GM23338 (cell line): ENCODE data around the gene CNGB1. TPM values are rescaled to one million over a fixed set of nuclear protein-coding genes. Genes with fewer than 3 reads are reported as not detected.

ENCODE experiments used
- ATAC-seq: fragments of 200-7000 bp; cut with Tn5 transposase; 3 replicates; pipeline ENCODE4 v1.9.1; 2020
- DNase-seq: peaks from one replicate; pipeline ENCODE4 v3.0.0-alpha.2; 2015; ENCODE audit warnings: low spot score
- H2AFZ ChIP-seq: fragments of 200-600 bp; sonication (generic); 2 replicates; pipeline ENCODE4 v1.8.0; 2016; ENCODE audit warnings: antibody characterized with exemption, mild to moderate bottlenecking, moderate library complexity
- H3F3A ChIP-seq: fragments of 200-600 bp; sonication (generic); replicated peaks from 2 replicates; pipeline ENCODE4 v1.8.0; 2017; ENCODE audit warnings: antibody characterized with exemption, mixed run types, low read depth
- H3K27ac ChIP-seq: fragments of 200-600 bp; sonication (generic); 2 replicates; pipeline ENCODE4 v1.6.1; 2016; ENCODE audit warnings: low read depth
- H3K27me3 ChIP-seq: fragments of 200-600 bp; sonication (generic); 2 replicates; pipeline ENCODE4 v1.8.0; 2016; ENCODE audit warnings: mild to moderate bottlenecking, mixed run types, moderate library complexity; ENCODE audit not compliant: insufficient read depth
- H3K36me3 ChIP-seq: fragments of 200-600 bp; sonication (generic); 2 replicates; pipeline ENCODE4 v1.8.0; 2016; ENCODE audit warnings: mild to moderate bottlenecking; ENCODE audit not compliant: insufficient read depth
- H3K4me1 ChIP-seq: fragments of 200-600 bp; sonication (generic); 2 replicates; pipeline ENCODE4 v1.8.0; 2016; ENCODE audit warnings: mild to moderate bottlenecking, moderate library complexity; ENCODE audit not compliant: insufficient read depth
- H3K4me2 ChIP-seq: fragments of 200-600 bp; sonication (generic); 2 replicates; pipeline ENCODE4 v1.7.1; 2017; ENCODE audit warnings: mixed run types
- H3K4me3 ChIP-seq: fragments of 200-600 bp; sonication (generic); 2 replicates; pipeline ENCODE4 v1.6.1; 2016; ENCODE audit warnings: mixed run types
- H3K79me2 ChIP-seq: fragments of 200-600 bp; sonication (generic); replicated peaks from 2 replicates; pipeline ENCODE4 v1.8.0; 2017; ENCODE audit warnings: mild to moderate bottlenecking; ENCODE audit not compliant: insufficient read depth
- H3K9me2 ChIP-seq: fragments of 200-600 bp; sonication (generic); 2 replicates; pipeline ENCODE4 v1.8.0; 2017; ENCODE audit not compliant: insufficient read depth
- H4K20me1 ChIP-seq: fragments of 200-600 bp; sonication (generic); replicated peaks from 2 replicates; pipeline ENCODE4 v1.8.0; 2017; ENCODE audit warnings: mild to moderate bottlenecking; ENCODE audit not compliant: insufficient read depth
- H3K27ac Mint-ChIP-seq: 2 replicates; pipeline ENCODE4 v1.8.0; 2020; ENCODE audit warnings: inconsistent platforms, mild to moderate bottlenecking, moderate library complexity, mixed read lengths
- H3K27me3 Mint-ChIP-seq: 3 replicates; pipeline ENCODE4 v1.8.0; 2022; ENCODE audit warnings: low read depth, mild to moderate bottlenecking, moderate library complexity, mixed read lengths, inconsistent platforms; ENCODE audit not compliant: insufficient read depth, poor library complexity
- H3K36me3 Mint-ChIP-seq: 3 replicates; pipeline ENCODE4 v1.8.0; 2021; ENCODE audit warnings: low read depth, mild to moderate bottlenecking, inconsistent platforms, moderate library complexity, mixed read lengths
- H3K4me1 Mint-ChIP-seq: 3 replicates; pipeline ENCODE4 v1.8.0; 2020; ENCODE audit warnings: mild to moderate bottlenecking, inconsistent platforms, mixed read lengths
- H3K4me3 Mint-ChIP-seq: 3 replicates; pipeline ENCODE4 v1.8.0; 2021; ENCODE audit warnings: moderate library complexity, mild to moderate bottlenecking, inconsistent platforms, mixed read lengths
- H3K9me3 Mint-ChIP-seq: 3 replicates; pipeline ENCODE4 v1.8.0; 2020; ENCODE audit warnings: moderate library complexity, mild to moderate bottlenecking, inconsistent platforms, mixed read lengths
- CREB1 ChIP-seq: fragments of 250-450 bp; sonication (Bioruptor Pico); IDR thresholded peaks from 2 replicates; pipeline ENCODE4 v1.5.0; 2020; ENCODE audit warnings: low read depth, mild to moderate bottlenecking, moderate library complexity
- CTCF ChIP-seq, 2 experiments: fragments of 200-600 bp in 1 of 2; sonication (generic) in 1 of 2; conservative IDR thresholded peaks; 2 replicates each; pipeline versions ENCODE4 v1.5.1 to v1.6.1; 2016 to 2017; ENCODE audit warnings: antibody characterized with exemption in 2 of 2, low read depth in 2 of 2, mild to moderate bottlenecking in 2 of 2, moderate library complexity in 1 of 2
- ETS1 ChIP-seq: IDR thresholded peaks from 2 replicates; pipeline ENCODE4 v1.6.1; 2016; ENCODE audit warnings: antibody characterized with exemption
- EZH2 ChIP-seq: fragments of 200-600 bp; sonication (generic); IDR thresholded peaks from one replicate; pipeline ENCODE4 v1.8.0; 2017; ENCODE audit warnings: antibody characterized with exemption, mild to moderate bottlenecking, low read depth; ENCODE audit not compliant: unreplicated experiment
- EZH2phosphoT487 ChIP-seq: fragments of 200-600 bp; sonication (generic); IDR thresholded peaks from one replicate; pipeline ENCODE4 v1.8.1; 2018; ENCODE audit warnings: antibody characterized with exemption; ENCODE audit not compliant: unreplicated experiment
- NANOG ChIP-seq: IDR thresholded peaks from 2 replicates; pipeline ENCODE4 v1.6.1; 2016; ENCODE audit warnings: antibody characterized with exemption, borderline replicate concordance
- POLR2AphosphoS5 ChIP-seq: IDR thresholded peaks from 2 replicates; pipeline ENCODE4 v1.6.1; 2016; ENCODE audit warnings: antibody characterized with exemption, low read depth
- REST ChIP-seq: IDR thresholded peaks from one replicate; pipeline ENCODE4 v1.6.1; 2018; ENCODE audit warnings: antibody characterized with exemption; ENCODE audit not compliant: unreplicated experiment
- STAT1 ChIP-seq: IDR thresholded peaks from one replicate; pipeline ENCODE4 v1.6.1; 2016; ENCODE audit warnings: antibody characterized with exemption; ENCODE audit not compliant: unreplicated experiment
- ZNF114 ChIP-seq: fragments of 250-450 bp; sonication (Bioruptor Pico); IDR thresholded peaks from 2 replicates; pipeline ENCODE4 v1.5.0; 2020; ENCODE audit warnings: mild to moderate bottlenecking, moderate library complexity
- ZNF331 ChIP-seq: fragments of 250-450 bp; sonication (Bioruptor Pico); IDR thresholded peaks from 2 replicates; pipeline ENCODE4 v1.5.0; 2020; ENCODE audit warnings: low read depth, mild to moderate bottlenecking, moderate library complexity
- ZNF462 ChIP-seq: fragments of 250-450 bp; sonication (Bioruptor Pico); IDR thresholded peaks from 2 replicates; pipeline ENCODE4 v1.5.0; 2020; ENCODE audit warnings: mild to moderate bottlenecking, moderate library complexity
- polyA plus RNA-seq: library from polyadenylated mRNA; unstranded; fragments of >200 nt; fragmentation: Nextera tagmentation; extraction: Ambion mirVana; gene quantifications from 2 replicates; pipeline ENCODE4 v1.2.1, GENCODE V29; 2016
- total RNA-seq: library from RNA; depleted of rRNA; stranded (reverse); fragments of >200 nt; shearing (Covaris generic); gene quantifications from 2 replicates; pipeline ENCODE4 v1.2.3, GENCODE V29; 2014

CNGB1 gene
- total and polyA plus RNA-seq, 2 experiments from 2014 or later, result not detected

- no peak for DNase-seq
- H3K36me3 Mint-ChIP-seq, result peaks cover 6% of the 10 kb centered on the region; the same call in 2 of the 3 replicates
Observed at GRCh38 chr16:57996406-57997175, 25.7 kb upstream of the CNGB1 start.

More at GRCh38 chr16:57996406-57997175, 25.7 kb upstream of the CNGB1 start:
- peaks cover 30% of the 10 kb centered on the region for H3K4me1 Mint-ChIP-seq
- H3K9me3 Mint-ChIP-seq, result no peaks in the 10 kb centered on the region
- H3K9me2 ChIP-seq, result no peaks in the 10 kb centered on the region
- H3K4me1 ChIP-seq, result peaks cover 8% of the 10 kb centered on the region
- no peaks in the 10 kb centered on the region for H3K79me2 ChIP-seq
- no peaks in the 10 kb centered on the region for H3K27me3 ChIP-seq
- H3F3A ChIP-seq, result peaks cover 7% of the 10 kb centered on the region
- TF ChIP-seq ZNF462 (no peak), EZH2 (no peak), REST (no peak), POLR2AphosphoS5 (no peak), NANOG (no peak), ZNF114 (CRISPR knock-in tag) (no peak), CREB1 (CRISPR knock-in tag) (no peak), ZNF331 (CRISPR knock-in tag) (no peak), ETS1 (no peak), CTCF (conservative IDR thresholded peaks at IDR 0.05; ENCODE audit: low read depth in 2 of 2) (no peak), EZH2phosphoT487 (no peak), STAT1 (no peak)
- H3K27ac Mint-ChIP-seq, result no peak overlapping the region
- no peak overlapping the region for H3K27ac ChIP-seq
- H3K4me3 ChIP-seq, result no peak overlapping the region
- H3K27me3 Mint-ChIP-seq, result peaks cover 16% of the 10 kb centered on the region
- no peaks in the 10 kb centered on the region for H4K20me1 ChIP-seq
- ATAC-seq, result no peak
- H3K36me3 ChIP-seq, result no peaks in the 10 kb centered on the region
- H2AFZ ChIP-seq, result no peak overlapping the region
- no peak overlapping the region for H3K4me2 ChIP-seq
- H3K4me3 Mint-ChIP-seq, result no peak overlapping the region
